Liver (tissue), 5 donors: ENCODE measurements around the gene MAPK9. TPM values are rescaled to one million over a fixed set of nuclear protein-coding genes. Genes with fewer than 3 reads are reported as not detected.

Experiments used
- polyA plus RNA-seq, 2 donors: library from polyadenylated mRNA; stranded (reverse) in 1 of 2; unstranded in 1 of 2; fragments of 200-250 nt in 1 of 2; fragments of >200 nt in 1 of 2; fragmentation: Nextera tagmentation in 1 of 2; extraction: Ambion mirVana in 1 of 2; gene quantifications; one replicate each; pipeline versions ENCODE4 v1.2.1 to v1.2.3, GENCODE V29; 2013 to 2015
- total RNA-seq, 2 donors: library from RNA; depleted of rRNA; stranded (reverse); fragments of >200 nt; gene quantifications; one replicate each; pipeline ENCODE4 v1.2.3, GENCODE V29; 2014
- TF ChIP-seq, protein P1 (sequence below): fragments of 150-350 bp; IDR thresholded peaks from 2 replicates; pipeline ENCODE4 v1.5.1; 2017; ENCODE audit warnings: improper control_type of control experiment, low read depth, low read length; ENCODE audit not compliant: missing input control
- donor health status: healthy.
- donor health status: healthy.
- donor health status: healthy.

The MAPK9 gene
- total and polyA plus RNA-seq, 4 donors, result 3.8 to 22.7 (median 12.8) TPM

DNA sequence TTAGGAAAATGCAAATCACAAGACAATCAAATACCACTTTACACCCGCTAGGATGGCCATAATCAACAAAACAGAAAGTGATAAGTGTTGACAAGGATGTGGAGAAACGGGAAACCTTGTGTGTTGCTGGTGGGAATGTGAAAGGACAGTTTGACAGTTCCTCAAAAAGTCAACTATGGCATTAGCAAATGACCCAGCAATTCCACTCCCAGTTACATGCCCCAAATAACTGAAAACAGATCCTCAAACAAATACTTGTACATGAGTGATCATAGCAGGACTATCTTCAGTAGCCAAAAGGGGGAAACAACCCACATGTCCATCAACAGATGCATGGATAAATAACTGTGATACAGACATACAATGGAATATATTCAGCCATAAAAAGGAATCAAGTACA is 104.1 kb downstream of the MAPK9 start (continued):
- TF ChIP-seq, protein P1, sequence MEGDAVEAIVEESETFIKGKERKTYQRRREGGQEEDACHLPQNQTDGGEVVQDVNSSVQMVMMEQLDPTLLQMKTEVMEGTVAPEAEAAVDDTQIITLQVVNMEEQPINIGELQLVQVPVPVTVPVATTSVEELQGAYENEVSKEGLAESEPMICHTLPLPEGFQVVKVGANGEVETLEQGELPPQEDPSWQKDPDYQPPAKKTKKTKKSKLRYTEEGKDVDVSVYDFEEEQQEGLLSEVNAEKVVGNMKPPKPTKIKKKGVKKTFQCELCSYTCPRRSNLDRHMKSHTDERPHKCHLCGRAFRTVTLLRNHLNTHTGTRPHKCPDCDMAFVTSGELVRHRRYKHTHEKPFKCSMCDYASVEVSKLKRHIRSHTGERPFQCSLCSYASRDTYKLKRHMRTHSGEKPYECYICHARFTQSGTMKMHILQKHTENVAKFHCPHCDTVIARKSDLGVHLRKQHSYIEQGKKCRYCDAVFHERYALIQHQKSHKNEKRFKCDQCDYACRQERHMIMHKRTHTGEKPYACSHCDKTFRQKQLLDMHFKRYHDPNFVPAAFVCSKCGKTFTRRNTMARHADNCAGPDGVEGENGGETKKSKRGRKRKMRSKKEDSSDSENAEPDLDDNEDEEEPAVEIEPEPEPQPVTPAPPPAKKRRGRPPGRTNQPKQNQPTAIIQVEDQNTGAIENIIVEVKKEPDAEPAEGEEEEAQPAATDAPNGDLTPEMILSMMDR, result no peak

Other genes starting within 250 kb of the MAPK9 start
- gene RNF130, start 220.3 kb downstream of the MAPK9 start, total RNA-seq, result 10 to 100 TPM; 24.9 to 43.6 TPM
- 10 to 100 TPM; 59.3 to 93.1 TPM for gene RNF130, start 220.3 kb downstream of the MAPK9 start, polyA plus RNA-seq
- under 1 TPM in 1 of 2 donors, not detected in 1; 0.09 TPM for gene RASGEF1C, start 82.9 kb downstream of the MAPK9 start, total RNA-seq
- gene RASGEF1C, start 82.9 kb downstream of the MAPK9 start, polyA plus RNA-seq, result under 1 TPM in 1 of 2 donors, not detected in 1; 0.10 TPM
- 1 to 10 TPM in 1 of 2 donors, under 1 TPM in 1; 0.37 to 1.8 TPM for gene GFPT2, start 61.3 kb upstream of the MAPK9 start, total RNA-seq
- gene GFPT2, start 61.3 kb upstream of the MAPK9 start, polyA plus RNA-seq, result under 1 TPM; 0.32 to 0.71 TPM
- 10 to 100 TPM in 1 of 2 donors, 1 to 10 TPM in 1; 5.7 to 25.0 TPM for gene CNOT6, start 202.3 kb upstream of the MAPK9 start, total RNA-seq
- gene CNOT6, start 202.3 kb upstream of the MAPK9 start, polyA plus RNA-seq, result 1 to 10 TPM; 1.4 to 2.7 TPM